ENCODE data around the gene C2CD3.

Gene C2CD3

DNA sequence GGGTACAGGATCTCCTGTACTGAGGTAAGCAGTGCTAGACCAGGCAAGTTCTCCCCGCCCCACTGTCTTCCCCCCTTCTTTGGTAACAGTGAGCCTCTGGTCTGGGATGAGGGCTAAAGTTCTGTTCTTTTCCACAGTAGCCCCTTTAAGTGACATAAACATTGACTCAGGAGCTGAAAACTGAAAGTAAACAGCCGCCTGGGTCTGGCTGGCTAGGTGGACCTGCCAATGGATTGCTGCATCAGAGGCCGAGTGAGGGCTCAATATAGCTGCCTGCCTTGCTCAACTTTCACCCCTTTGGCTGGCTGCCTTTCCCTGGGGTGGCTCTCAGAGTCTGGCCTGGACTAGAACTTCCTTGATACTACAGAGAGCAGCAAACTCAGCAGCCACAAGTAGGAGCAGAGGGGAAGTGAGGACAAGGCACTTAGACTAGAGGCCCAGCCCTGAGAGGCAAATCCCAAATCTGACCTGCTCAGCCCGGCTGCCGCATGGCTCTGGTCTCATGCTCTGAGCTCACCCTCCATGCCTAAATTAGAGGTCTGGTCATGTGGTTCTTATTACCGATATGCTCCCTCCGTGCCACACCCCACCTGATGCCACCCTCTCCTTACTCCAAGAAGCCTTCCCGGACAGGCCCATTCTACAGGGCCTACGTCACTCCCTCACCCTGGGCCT, 152.3 kb downstream of the C2CD3 start:
- peak; percentile 69 for DNase-seq (ENCODE audit: low spot score)

DNA sequence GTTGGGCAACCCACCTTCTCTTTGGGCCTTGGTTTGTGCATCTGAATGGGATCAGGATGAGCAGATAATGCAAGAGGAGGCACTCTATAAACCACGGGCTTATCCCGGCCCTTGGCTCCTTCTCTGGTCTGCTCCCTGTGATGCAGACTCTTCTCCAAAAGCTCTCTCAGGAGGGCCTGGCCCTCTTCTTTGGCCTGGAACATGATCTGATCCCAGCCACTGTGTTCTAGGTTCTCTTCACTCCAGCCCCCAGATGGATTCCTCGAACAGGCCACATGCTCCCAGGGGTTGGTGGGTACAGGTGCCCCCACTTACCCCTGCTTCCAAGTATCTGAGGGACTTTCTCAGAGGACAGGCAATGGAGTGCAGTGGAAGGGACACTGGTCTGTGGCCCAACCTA, 153.2 kb downstream of the C2CD3 start:
- DNase-seq (ENCODE audit: low spot score), result no peak

DNA sequence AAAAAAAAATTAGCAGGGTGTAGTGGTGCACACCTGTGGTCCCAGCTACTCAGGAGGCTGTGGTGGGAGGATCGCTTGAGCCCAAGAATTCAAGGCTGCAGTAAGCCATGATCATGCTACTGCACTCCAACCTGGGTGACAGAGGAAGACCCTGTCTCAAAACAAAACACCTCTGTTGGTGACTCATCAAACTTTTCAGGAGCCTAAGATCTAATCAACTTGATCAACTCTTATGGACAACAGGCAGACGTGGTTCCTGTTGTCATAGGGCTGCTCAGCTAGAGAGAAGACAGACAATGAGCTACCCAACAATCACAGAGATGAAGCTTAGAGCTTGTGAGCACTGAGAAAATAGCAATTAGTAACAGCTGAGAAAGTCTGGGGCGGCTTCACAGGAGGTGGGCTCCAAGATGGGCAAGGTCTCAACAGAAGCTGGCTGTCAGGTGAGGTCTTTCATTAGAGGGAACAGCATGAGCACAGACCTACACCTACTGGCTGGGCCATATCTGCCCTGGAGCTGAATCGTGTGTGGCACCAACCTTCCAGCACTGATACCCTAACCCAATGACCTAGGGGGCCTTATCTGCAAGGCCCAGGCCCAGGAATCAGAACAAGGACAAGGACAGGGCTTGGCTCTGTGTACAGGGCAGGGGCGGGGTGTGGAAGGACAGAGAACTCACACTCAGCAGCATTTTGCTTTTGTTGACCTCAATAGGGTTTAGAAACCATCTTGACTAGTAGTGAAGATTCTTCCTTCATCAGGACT, 154.7 kb downstream of the C2CD3 start:
- DNase-seq (ENCODE audit: low spot score), result no peak

DNA sequence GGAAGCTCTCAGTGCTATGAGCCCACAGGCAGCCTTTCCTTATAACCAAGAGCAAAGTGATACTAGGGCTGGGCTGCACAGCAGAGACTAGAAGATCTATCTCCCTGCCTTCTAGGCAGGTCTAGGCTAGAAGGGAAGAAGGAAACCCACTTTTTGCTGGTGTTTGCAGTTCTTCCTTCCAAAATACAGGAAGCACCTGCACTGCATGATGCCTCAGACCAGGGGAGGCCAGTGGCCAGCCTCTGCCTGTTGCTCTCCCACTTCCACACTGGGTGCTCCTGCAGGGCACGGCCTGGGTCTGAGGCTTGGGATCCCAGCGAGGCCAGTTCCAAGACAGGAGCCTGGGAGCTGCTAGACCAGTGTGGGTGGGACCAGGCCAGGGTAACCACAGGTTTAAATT, 155.9 kb downstream of the C2CD3 start:
- DNase-seq (ENCODE audit: low spot score), result no peak

DNA sequence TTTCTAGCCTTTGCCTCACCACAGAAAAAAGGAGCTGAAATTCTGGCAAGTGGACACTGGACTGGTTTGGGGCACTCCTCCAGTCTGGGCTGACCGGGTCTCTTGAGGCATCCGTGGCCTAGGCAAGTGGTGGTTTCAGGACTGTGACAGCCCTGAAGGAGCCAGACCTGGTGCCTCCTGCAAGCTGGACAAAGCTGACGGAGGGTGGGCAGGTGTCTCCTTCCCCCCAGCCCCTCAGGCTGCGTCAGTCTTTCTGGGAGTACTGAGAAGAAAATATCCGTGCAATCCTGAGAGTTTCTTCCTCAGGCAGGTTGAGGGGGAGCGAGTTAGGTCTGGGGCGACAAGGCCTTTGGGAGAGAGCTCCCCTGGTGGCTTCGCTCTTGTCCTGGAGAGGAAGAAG, 157.7 kb downstream of the C2CD3 start:
- DNase-seq (ENCODE audit: low spot score), result no peak

DNA sequence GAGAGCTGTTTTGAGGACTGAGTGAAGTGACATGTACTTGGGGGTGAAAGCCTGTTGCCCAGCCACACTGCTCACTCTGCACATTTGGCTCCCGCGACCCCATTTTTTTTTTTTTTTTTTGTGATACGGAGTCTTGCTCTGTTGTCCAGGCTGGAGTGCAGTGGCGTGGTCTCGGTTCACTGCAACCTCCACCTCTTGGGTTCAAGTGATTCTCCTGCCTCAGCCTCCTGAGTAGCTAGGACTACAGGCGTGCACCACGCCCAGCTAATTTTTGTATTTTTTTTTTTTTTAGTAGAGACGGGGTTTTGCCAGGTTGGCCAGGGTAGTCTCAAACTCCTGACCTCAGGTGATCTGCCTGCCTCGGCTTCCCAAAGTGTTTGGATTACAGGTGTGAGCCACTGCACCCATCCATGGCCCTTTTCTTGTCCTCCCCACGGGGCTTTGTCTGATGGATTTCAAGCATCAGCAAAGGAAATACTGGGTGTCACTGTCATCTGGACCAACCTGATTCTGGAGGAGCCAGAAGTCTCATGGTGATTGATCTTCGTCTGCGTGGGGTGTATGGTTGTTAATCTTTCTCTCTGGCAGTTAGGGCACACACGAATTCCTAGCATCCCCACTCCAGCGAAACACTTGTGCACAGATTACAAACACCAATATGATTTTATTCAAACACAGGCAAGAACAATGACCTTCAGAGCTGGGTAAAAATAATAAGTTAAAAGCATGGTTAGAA, 158.6 kb downstream of the C2CD3 start:
- no peak for DNase-seq (ENCODE audit: low spot score)

DNA sequence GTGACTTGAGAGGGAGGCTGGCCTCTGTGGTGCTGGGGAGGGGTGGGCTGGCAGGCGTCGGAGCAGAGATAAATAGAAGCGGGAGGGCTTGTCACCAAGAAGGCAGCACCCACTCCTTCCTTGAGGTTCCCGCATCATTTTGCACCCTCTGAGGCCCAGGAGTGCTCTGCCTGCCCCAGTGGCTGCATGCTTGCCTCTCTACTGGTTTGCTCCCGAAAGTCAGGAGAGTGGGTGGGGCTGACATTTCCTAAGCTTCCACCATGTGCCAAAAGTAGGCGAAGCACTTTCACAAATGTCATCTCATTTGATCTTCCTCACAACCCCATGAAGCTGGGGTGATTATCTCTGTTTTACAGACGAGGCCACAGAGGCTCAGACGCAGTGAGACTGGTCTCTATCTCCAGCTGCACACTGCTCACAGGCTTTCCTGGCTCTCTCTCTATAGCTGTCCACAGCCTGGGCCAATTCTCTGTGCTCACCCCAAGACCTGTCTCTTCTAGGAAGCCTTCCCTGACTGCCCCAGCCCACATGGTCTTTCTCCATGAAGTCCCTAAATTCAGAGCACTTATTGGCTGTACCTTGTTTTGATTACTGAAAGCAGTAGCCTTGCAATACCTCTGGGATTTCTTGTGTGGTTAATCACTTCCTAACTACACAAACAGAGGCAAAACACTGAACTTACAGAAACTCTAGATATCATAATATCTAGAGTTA, 159.3 kb downstream of the C2CD3 start:
- no peak for DNase-seq (ENCODE audit: low spot score)

DNA sequence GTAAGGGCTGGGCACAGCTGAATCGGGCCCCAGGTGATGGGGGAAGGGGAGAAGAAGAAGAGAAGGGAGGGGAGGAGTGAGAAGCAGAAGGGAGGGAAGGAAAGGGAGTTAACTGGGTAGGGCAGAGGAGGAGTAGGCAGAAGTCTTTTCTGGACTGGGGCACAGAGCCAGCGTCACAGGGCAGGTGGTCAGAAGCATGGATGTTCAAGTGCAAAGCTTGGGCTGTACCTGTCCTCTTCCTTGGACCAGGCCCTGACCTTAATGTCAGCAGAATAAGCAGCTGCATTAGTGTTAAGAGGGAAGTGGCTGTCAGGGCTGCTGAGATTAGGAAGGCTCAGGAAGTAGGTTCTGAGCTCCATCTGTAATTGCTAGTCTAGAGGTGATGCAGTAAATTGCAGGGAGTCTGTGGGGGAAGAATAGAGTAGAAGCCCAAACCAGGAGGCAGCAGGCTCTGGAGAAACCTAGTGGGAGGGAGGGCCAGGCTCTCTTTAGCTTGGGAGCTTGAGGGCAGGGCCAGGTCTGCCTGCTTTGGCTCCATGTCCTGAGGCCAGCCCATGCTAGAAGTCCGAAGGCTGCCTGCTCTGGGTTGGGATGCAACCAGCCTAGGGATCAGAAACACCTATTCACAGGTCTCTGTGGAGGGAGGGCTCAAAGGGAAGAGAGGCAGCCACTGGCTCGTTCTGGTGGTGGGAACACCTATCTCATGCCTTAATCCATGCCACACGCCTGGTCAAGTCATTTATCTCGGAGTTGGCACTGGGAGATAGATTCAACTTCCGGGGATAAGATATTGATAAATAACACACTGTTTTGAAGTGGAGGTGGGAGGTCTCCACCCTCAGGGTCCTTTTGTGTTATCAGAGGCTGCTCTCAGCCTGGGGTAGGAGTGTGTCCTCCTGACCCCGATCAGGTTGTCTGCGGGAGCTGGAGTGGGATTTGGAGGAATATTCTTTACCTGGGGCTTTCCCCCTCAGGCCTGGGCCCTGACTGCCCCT, 160.2 kb downstream of the C2CD3 start:
- DNase-seq (ENCODE audit: low spot score), result no peak

DNA sequence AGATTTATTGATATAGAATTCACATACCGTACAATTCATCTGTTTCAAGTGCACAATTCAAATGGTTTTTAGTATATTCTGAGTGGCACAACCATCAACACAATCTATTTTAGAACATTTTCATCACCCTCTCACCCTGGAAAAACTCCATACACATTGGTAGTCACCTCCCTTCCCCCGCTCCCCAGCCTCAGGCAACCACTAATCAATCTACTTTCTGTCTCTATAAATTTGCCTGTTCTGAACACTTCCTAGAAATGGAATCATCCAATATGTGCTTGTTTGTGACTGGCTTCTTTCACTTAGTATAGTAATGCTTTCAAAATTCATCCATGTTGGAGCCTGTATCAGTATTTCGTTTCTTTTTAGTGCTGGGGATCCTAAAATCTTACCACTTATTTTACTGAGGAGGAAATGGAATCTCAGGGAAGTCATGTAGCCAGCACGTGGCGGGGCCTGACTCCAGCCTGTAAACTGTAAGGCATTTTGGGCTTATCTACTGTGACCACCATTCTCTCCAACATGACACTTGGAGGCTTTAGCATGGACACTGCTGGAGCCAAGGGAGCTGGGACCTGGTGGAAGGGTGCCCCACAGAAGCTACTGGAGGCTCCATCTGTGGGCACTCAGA, 161.0 kb downstream of the C2CD3 start:
- no peak for DNase-seq (ENCODE audit: low spot score)

DNA sequence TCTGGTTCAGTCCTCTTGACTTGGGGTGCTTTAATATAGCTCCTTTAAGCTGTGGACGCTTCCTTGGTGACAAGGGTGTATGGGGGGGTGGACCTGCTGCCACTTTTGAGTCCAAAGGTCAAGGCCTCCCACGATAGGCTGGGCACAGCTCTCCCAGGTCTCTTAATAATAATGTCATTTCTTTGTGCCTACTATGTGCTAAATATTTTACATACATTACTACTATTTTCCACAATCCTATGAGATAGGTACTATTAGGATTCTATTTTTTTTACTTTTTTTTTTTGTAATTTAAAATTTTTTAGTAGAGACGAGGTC, 161.6 kb downstream of the C2CD3 start:
- no peak for DNase-seq (ENCODE audit: low spot score)

DNA sequence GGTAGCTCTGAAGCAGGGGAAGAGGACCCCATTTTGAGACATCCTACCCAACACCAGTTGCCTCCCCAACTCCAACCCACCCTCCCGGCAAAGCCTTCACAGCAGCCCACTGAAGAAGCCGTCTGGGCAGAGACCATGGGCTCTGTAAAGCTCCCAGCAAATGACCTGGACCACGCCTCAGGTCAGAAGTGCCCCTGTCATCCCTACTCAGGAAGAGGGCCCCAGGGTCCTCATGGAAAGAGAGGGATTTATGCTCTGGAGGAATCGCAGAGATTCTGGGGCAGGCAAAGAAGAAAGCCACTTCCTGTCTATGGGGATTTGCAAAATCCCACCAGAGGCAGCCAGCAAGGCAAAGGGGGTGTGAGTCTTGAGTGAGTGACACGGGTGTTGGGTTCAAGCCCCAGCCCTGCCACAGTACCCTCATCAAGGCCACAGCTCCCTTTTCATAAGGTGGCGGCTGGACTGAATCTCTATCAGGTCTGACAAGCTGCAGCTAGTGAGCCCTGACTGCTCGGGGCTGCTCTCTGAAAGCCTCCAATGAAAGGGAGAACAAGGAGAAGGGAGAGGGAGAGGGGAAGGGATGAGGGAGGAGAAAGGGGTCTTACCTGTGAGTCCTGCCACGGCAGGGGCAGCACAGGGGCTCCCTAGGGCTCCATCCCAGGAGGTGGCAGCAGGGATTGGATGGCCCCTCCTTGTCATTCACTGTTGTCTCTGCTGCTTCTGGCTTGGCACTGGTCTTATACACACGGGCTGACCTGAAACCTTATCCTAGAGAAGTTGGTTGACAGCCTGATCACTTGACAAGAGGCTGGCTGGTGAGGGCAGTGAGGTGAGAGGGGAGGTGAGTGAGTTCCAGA, 162.2 kb downstream of the C2CD3 start, which contains the start of gene UCP3:
Gene UCP3 (minus strand): TSS at position 713 of the 857 bp plus-strand sequence. CDS start 2,043 bp downstream, outside the sequence.
- DNase-seq (ENCODE audit: low spot score), result no peak

DNA sequence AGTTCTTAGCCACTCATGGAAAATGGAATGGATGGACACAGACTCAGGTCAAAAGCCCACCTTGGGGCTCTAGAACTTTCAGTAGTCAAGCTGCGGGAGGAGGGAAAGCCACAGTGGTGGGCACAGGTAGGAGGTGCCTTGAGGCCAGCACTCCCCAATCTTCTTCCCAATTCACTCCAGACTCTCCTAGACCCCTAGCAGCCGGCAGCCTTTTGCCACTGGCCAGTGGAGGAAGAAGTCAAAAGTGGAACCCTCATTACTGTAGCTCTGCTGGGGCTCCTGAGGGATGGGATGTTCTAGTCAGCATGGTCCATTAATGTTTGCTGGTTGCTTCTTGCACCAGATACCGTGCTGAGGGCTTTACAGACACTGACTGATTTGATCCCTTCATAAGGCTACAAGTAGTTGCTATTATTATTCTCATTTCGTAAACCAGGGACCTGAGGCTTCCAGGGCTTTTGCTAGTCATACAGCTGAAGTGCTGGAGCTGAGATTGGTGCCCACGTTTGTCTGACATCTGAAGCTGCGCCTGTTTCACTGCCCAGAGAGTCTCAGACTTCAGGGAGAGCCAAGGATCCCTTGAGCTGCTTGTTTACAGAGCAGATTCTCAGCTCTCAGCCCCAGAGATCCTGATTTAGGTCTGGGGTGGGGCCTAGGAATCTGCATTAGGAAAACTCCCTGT, 163.0 kb downstream of the C2CD3 start:
- no peak for DNase-seq (ENCODE audit: low spot score)

DNA sequence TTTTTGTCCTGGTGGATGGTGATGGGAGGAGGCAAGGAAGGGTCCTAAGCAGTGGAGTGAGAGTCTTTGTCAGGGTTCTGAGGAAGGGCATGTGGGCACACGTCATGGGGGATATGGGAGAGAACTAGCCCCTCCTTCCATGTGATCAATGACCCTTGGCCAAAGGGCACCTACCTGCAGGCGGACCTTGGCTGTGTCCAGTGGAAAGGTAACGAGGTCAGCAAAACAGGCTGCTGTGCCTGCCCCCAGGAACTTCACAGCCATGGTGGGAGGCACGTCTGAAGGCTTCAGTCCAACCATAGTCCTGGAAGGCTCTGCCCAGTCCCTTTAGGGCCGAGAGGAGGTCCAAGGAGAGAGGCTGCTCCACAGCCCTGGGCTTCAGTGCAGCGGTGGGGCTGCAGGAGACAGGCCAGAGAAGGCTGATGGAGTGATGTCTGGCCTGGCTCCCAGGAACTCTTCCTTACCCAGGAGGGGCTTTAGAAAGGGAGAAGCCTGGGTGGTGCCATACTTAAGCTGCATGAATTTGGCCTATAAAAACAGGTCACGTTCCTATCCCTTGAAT, 164.0 kb downstream of the C2CD3 start:
- DNase-seq (ENCODE audit: low spot score), result no peak

DNA sequence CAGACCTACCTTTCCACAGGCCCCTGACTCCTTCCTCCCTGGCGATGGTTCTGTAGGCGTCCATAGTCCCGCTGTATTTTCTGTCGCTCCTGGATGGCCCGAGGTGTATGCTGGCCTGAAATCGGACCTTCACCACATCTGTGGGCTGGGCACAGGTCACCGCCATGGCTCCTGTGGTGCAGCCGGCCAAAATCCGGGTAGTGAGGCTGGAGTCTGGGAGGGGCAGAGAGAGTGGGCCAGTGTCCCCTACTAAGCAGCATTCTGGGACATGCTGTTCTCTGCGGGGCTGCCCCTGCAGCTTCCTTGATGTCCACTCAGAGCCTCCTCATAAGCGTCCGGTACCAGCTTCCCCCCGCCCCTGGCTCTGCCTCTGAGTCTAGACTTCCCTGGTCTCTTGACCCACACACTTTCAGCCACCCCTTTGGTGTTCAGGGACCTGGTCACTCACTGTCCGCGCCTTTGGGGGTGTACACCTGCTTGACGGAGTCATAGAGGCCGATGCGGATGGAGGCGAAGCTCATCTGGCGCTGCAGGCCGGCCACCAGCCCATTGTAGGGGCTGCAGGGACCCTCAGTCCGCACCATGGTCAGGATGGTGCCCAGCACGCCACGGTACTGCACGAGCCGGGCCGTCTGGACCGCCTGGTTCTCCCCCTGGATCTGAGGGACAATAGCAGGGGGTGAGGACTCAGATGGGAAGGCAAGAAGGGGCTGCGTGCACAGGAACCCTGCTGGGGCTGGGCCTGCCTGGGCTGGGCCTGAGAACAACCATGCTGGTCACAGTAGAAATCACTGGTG, 164.9 kb downstream of the C2CD3 start:
- no peak for DNase-seq (ENCODE audit: low spot score)

DNA sequence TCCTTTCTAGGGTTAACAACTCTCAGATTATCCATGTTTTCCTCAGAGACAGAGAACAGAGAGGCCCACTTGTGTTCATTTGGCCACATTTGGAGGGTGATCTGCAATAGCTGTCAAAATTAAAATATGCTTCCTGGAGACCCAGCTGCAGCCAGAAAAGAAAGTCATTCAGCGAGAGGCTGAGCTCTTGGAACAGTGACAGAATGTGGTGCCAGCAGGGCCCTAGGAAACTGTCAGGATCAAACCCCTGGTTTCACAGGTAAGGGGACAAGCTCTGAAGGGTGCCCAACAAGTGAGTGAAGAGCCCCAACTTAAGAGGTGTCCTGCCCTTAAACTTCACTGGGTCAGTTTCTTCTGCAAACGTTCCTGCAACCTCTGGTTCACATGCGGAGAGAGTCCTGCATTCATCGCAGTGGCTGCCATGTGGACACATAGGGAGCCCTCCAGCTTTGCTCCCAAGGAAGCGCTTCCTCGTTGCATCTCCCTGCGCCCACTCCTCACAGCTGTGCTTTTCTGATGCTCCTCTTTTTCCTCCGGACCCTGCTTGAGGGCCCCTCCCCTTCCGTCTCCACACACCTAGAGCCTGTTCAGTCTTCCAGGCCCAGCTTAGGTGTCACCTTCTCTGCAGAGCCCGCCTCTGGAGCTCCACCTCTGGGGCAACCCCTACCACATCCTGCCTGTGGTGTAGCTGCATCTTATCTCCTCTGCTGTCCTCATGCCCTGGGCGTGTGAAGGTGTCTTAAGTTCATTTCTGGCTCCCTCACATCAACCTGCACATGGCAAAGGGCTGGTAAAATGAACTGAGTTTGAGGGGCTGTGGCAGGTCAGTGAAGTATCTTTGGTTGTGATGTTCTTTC, 165.8 kb downstream of the C2CD3 start:
- DNase-seq (ENCODE audit: low spot score), result no peak

DNA sequence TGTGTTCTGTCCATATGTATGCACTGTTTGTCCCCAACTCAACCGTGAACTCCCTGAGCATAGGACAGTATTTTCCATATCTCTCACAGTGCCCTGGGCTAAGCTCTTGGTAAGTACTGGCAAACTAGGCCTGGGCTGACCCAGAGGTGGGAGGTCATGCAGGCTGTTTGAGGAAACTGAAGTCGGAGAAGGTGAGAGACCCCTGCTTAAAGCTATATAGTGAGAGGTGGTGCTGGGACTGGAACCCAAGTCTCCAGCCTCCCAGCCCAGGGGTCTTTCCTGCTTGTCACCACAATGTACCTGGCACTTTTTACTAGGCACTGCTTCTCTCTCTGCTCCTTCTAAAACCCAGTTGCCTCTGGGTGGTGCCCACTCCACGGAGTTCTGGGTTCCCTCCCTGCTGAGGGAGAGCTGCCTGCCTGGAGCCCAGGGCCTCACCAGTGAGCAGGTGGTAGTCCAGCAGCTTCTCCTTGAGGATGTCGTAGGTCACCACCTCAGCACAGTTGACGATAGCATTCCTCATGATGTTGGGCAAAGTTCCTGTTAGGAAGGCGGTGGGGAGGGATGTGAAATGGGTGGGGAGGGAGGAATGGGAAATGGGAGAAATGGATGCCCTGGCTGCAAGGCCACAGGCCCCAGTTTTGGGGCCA, 166.6 kb downstream of the C2CD3 start:
- DNase-seq (ENCODE audit: low spot score), result no peak

All from putamen (tissue), 1 donor.